ENCODE results near the gene PREPL. TPM values are rescaled to one million over a fixed set of nuclear protein-coding genes. Genes with fewer than 3 reads are reported as not detected.

PREPL gene
- total and polyA plus RNA-seq, 2 of the 8 experiments (the other 6 are each of a cell fraction or from before 2014, with no cell fraction given), result 13.6 to 38.9 TPM

GRCh38 chr2:44361330-44362206 is at the start of gene PREPL, which contains the start of gene CAMKMT (continued):
- TF ChIP-seq CHD7 (IDR thresholded peaks at IDR 0.05; ENCODE audit: insufficient replicate concordance, low read length) (no peak), POU5F1 (IDR thresholded peaks at IDR 0.05; ENCODE audit: low read depth, low read length) (no peak), RAD21 (IDR thresholded peaks at IDR 0.05 in 1 of 2, conservative IDR thresholded peaks at IDR 0.05 in 1 of 2; ENCODE audit: low read depth in 2 of 2, low read length in 2 of 2) (0 out of 4 replicates have a peak, but pooled peaks of 1 of the 2 experiments have one; percentile 9), HDAC6 (IDR thresholded peaks at IDR 0.05; ENCODE audit: low read depth, low read length) (no peak), CBX8 (IDR thresholded peaks at IDR 0.05; ENCODE audit: borderline replicate concordance, low read depth, low read length) (no peak), KDM5A (IDR thresholded peaks at IDR 0.05; ENCODE audit: low read length) (0 out of 2 replicates have a peak, but pooled peaks have one; percentile 15), ATF2 (IDR thresholded peaks at IDR 0.05; ENCODE audit: low read length) (peak; percentile 99)

Measured in H1 (cell line).